ENCODE measurements around the gene FAM184A. TPM values are rescaled to one million over a fixed set of nuclear protein-coding genes. Genes with fewer than 3 reads are reported as not detected.

FAM184A gene
- polyA plus RNA-seq, 2 of the 4 experiments (the other 2 are of a cell fraction): 0.06 TPM; not detected in 1

DNA sequence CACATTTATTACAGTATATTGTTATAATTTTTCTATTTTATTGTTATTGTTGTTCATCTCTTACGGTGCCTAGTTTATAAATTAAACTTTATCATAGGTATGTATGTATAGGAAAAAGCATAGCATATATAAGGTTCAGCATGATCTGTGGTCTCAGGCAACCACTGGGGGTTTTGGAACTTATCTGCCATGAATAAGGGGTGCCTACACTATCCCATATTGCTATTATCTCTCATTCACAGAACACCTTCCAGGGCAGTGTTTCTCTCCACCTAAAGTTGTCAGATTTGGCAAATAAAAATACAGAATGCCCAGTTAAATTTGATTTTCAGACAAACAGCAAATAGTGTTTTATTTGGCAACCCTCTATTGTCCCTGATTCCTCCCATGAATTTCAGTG is 35.5 kb upstream of the FAM184A start:
- ChIA-PET CTCF (no interaction called here), POLR2A (no interaction called here)
- TF ChIP-seq, protein P1, sequence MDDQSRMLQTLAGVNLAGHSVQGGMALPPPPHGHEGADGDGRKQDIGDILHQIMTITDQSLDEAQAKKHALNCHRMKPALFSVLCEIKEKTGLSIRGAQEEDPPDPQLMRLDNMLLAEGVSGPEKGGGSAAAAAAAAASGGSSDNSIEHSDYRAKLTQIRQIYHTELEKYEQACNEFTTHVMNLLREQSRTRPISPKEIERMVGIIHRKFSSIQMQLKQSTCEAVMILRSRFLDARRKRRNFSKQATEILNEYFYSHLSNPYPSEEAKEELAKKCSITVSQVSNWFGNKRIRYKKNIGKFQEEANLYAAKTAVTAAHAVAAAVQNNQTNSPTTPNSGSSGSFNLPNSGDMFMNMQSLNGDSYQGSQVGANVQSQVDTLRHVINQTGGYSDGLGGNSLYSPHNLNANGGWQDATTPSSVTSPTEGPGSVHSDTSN (IDR thresholded peaks at IDR 0.05): no peak
- TF ChIP-seq MAFK (IDR thresholded peaks at IDR 0.05; ENCODE audit: partially characterized antibody): no peak
- no peak for TF ChIP-seq CEBPB (IDR thresholded peaks at IDR 0.05)
- TF ChIP-seq RFX5 (IDR thresholded peaks at IDR 0.05): no peak
- no peak for TF ChIP-seq TP53 (CRISPR knock-in tag; IDR thresholded peaks at IDR 0.05)
- TF ChIP-seq POLR2A (IDR thresholded peaks at IDR 0.05; ENCODE audit: low read length): no peak
- TF ChIP-seq, protein P2, sequence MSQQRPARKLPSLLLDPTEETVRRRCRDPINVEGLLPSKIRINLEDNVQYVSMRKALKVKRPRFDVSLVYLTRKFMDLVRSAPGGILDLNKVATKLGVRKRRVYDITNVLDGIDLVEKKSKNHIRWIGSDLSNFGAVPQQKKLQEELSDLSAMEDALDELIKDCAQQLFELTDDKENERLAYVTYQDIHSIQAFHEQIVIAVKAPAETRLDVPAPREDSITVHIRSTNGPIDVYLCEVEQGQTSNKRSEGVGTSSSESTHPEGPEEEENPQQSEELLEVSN (IDR thresholded peaks at IDR 0.05; ENCODE audit: borderline replicate concordance, low read depth): no peak
- no peak for TF ChIP-seq RARB (CRISPR knock-in tag; IDR thresholded peaks at IDR 0.05)
- TF ChIP-seq, protein P3, sequence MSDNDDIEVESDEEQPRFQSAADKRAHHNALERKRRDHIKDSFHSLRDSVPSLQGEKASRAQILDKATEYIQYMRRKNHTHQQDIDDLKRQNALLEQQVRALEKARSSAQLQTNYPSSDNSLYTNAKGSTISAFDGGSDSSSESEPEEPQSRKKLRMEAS (IDR thresholded peaks at IDR 0.05): no peak
- no peak for TF ChIP-seq NR3C1 (IDR thresholded peaks at IDR 0.05)
- no peak for TF ChIP-seq MAZ (IDR thresholded peaks at IDR 0.05; ENCODE audit: borderline replicate concordance, low read depth, low read length)
- no peak for TF ChIP-seq SREBF2 (IDR thresholded peaks at IDR 0.05)
- TF ChIP-seq ZNF302 (CRISPR knock-in tag; IDR thresholded peaks at IDR 0.05): no peak
- TF ChIP-seq KDM1A (IDR thresholded peaks at IDR 0.05; ENCODE audit: low read depth): no peak
- no peak for TF ChIP-seq CHD4 (IDR thresholded peaks at IDR 0.05; ENCODE audit: borderline replicate concordance)
- TF ChIP-seq JUN (IDR thresholded peaks at IDR 0.05): no peak
- no peak for TF ChIP-seq EHF (CRISPR knock-in tag; IDR thresholded peaks at IDR 0.05)
- TF ChIP-seq, protein P4, sequence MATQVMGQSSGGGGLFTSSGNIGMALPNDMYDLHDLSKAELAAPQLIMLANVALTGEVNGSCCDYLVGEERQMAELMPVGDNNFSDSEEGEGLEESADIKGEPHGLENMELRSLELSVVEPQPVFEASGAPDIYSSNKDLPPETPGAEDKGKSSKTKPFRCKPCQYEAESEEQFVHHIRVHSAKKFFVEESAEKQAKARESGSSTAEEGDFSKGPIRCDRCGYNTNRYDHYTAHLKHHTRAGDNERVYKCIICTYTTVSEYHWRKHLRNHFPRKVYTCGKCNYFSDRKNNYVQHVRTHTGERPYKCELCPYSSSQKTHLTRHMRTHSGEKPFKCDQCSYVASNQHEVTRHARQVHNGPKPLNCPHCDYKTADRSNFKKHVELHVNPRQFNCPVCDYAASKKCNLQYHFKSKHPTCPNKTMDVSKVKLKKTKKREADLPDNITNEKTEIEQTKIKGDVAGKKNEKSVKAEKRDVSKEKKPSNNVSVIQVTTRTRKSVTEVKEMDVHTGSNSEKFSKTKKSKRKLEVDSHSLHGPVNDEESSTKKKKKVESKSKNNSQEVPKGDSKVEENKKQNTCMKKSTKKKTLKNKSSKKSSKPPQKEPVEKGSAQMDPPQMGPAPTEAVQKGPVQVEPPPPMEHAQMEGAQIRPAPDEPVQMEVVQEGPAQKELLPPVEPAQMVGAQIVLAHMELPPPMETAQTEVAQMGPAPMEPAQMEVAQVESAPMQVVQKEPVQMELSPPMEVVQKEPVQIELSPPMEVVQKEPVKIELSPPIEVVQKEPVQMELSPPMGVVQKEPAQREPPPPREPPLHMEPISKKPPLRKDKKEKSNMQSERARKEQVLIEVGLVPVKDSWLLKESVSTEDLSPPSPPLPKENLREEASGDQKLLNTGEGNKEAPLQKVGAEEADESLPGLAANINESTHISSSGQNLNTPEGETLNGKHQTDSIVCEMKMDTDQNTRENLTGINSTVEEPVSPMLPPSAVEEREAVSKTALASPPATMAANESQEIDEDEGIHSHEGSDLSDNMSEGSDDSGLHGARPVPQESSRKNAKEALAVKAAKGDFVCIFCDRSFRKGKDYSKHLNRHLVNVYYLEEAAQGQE (IDR thresholded peaks at IDR 0.05): no peak

DNA sequence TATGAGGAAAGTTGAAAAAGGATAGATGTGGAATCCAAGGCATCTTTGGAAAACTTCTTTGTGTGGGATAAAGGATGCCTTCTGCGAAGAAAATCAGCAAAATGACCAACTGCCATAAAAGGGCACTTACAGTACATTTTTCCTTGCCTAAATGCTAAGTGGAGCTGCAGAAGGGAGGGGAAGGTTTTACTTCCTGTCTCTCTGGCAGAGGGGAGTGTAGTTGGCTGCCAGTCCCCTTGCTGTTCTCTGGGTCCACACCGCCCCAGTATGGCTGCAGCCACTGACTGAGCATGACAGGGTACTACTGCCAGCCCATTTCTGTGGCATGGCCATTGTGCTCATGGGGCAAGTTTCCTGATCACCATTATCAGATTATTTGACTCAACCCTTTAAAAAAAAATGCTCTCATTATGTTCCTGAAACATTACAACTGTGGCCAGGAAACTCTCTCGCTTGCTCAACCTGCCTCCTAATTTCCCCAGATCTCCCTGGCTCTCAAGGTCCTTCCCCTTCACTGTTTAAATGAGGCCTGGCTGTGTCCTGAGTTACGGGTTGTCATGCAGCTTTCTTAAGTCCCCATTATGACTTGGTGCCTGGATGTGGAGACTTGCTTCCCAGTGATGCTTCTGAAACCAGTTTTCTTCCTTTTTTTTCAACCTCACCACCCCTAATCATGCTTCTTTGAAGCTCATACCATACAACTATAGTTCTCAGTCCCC is 34.5 kb upstream of the FAM184A start:
- POLR2A ChIA-PET: interaction anchor here (0.5 kb wide), 1 partner anchor 335 kb away, joined by 3 read pairs; no protein-coding TSS in a partner anchor
- FAIRE-seq: no peak

More for the DNA sequence above, 35.5 kb upstream of the FAM184A start:
- FAIRE-seq (no peak), DNase-seq (ENCODE audit: low read depth in 1 of 2, low spot score in 1 of 2) (no peak), ATAC-seq (no peak)
- Histone ChIP-seq H3K4me2 (no peak overlapping the region), H3K9me3 (no peaks in the 10 kb centered on the region), H3K4me1 (no peaks in the 10 kb centered on the region), H3K27ac (no peak overlapping the region), H3K4me3 (no peak overlapping the region)
- WGBS (ENCODE audit: missing lambda C conversion rate): 91% methylated on average over 1 of the region's 1 CpG

More for the DNA sequence above, 34.5 kb upstream of the FAM184A start:
- CTCF ChIA-PET: interaction anchor here (1.1 to 4.4 kb wide), 2 partner anchors 36 to 143 kb away, joined by 3 to 36 read pairs; no protein-coding TSS in a partner anchor
- no peak overlapping the region for H3K4me3 ChIP-seq
- no peak overlapping the region for H3K4me2 ChIP-seq
- ATAC-seq (no peak), DNase-seq (ENCODE audit: low read depth in 1 of 2, low spot score in 1 of 2) (no peak)
- 45% methylated on average over 4 of the region's 4 CpGs for WGBS (ENCODE audit: missing lambda C conversion rate)
- H3K27ac ChIP-seq: no peak overlapping the region
- H3K9me3 ChIP-seq: no peaks in the 10 kb centered on the region
- H3K4me1 ChIP-seq: no peaks in the 10 kb centered on the region
- TF ChIP-seq RFX5 (IDR thresholded peaks at IDR 0.05) (no peak), BHLHE40 (IDR thresholded peaks at IDR 0.05; ENCODE audit: low read depth, low read length) (no peak), CEBPB (IDR thresholded peaks at IDR 0.05) (no peak), HEYL (CRISPR knock-in tag; IDR thresholded peaks at IDR 0.05) (no peak), CBX8 (IDR thresholded peaks at IDR 0.05) (no peak), CBX2 (IDR thresholded peaks at IDR 0.05; ENCODE audit: borderline replicate concordance, low read depth) (no peak), ZC3H11A (IDR thresholded peaks at IDR 0.05) (no peak), GATA3 (IDR thresholded peaks at IDR 0.05; ENCODE audit: borderline replicate concordance) (no peak), JUNB (IDR thresholded peaks at IDR 0.05) (no peak), SREBF2 (IDR thresholded peaks at IDR 0.05) (no peak)

Data from A549 (cell line).